K562 (cell line): ENCODE data around the gene CMBL. TPM values are rescaled to one million over a fixed set of nuclear protein-coding genes. Genes with fewer than 3 reads are reported as not detected.

ENCODE experiments used
- ARNT ChIP-seq, 2 experiments: fragments of 450-650 bp; IDR thresholded peaks; 2 replicates each; pipeline ENCODE4 v1.6.1; 2016; ENCODE audit warnings: mild to moderate bottlenecking in 1 of 2
- CHD7 ChIP-seq: fragments of 200-600 bp; sonication (generic); IDR thresholded peaks from one replicate; pipeline ENCODE4 v1.6.1; 2012; ENCODE audit warnings: mild to moderate bottlenecking, low read depth, low read length, inconsistent platforms
- CREB5 ChIP-seq: fragments of 250-450 bp; sonication (Bioruptor Pico); IDR thresholded peaks from 2 replicates; pipeline ENCODE4 v1.5.0; 2020; ENCODE audit warnings: mild to moderate bottlenecking
- ELF4 ChIP-seq: fragments of 450-650 bp; formaldehyde crosslinking; IDR thresholded peaks from 2 replicates; pipeline ENCODE4 v1.4.0; 2022; ENCODE audit warnings: missing genetic modification characterization
- ESRRB ChIP-seq: fragments of 250-450 bp; sonication (Bioruptor Pico); IDR thresholded peaks from 2 replicates; pipeline ENCODE4 v1.5.0; 2020; ENCODE audit warnings: mild to moderate bottlenecking, moderate library complexity, borderline replicate concordance
- HMGN3 ChIP-seq: IDR thresholded peaks from 2 replicates; pipeline ENCODE4 v1.6.1; 2011; ENCODE audit warnings: borderline replicate concordance, low read depth, mild to moderate bottlenecking, mixed read lengths, low read length; ENCODE audit not compliant: insufficient read length; ENCODE audit errors: extremely low read depth
- L3MBTL2 ChIP-seq: fragments of 450-650 bp; IDR thresholded peaks from 2 replicates; pipeline ENCODE4 v1.6.1; 2016; ENCODE audit warnings: mild to moderate bottlenecking, moderate library complexity
- MCM5 ChIP-seq: fragments of 450-650 bp; IDR thresholded peaks from 2 replicates; pipeline ENCODE4 v1.6.1; 2016; ENCODE audit warnings: low read depth
- PTTG1 ChIP-seq: fragments of 450-650 bp; IDR thresholded peaks from 2 replicates; pipeline ENCODE4 v1.6.1; 2016; ENCODE audit warnings: low read depth, mild to moderate bottlenecking, missing genetic modification characterization, missing compliant biosample characterization
- USF1 ChIP-seq: sonication (generic); formaldehyde crosslinking; IDR thresholded peaks from 2 replicates; pipeline ENCODE4 v1.9.0; 2022; ENCODE audit warnings: mild to moderate bottlenecking, missing genetic modification reagents
- polyA plus RNA-seq, 8 experiments: library from polyadenylated mRNA; depleted of rRNA in 4 of 8; stranded (reverse) in 5 of 8; unstranded in 3 of 8; fragments of >200 nt; fragmentation: Nextera tagmentation in 2 of 8; fragmentation: Illumina TruSeq in 1 of 8; extraction: Ambion mirVana in 2 of 8; extraction: Trizol in 1 of 8; gene quantifications; 2 replicates each; pipeline versions ENCODE4 v1.2.1 to v1.2.3, GENCODE V29; 2011 to 2014; ENCODE audit warnings: inconsistent platforms in 1 of 8, missing spikeins in 1 of 8
- total RNA-seq, 7 experiments: library from RNA; depleted of rRNA in 6 of 7; stranded (reverse); fragments of >200 nt in 6 of 7; fragmentation: Illumina TruSeq in 2 of 7; extraction: Trizol in 2 of 7; gene quantifications; 2 replicates each; pipeline versions ENCODE4 v1.2.1 to v1.2.3, GENCODE V29; 2011 to 2021; ENCODE audit warnings: low replicate concordance in 1 of 7
- TF ChIP-seq, protein P1 (sequence below): sonication (generic); formaldehyde crosslinking; IDR thresholded peaks from 2 replicates; pipeline ENCODE4 v1.8.1; 2022; ENCODE audit warnings: missing genetic modification reagents
- TF ChIP-seq, protein P2 (sequence below): fragments of 250-450 bp; sonication (Bioruptor Pico); IDR thresholded peaks from 2 replicates; pipeline ENCODE4 v1.4.0; 2020

Gene CMBL
- total and polyA plus RNA-seq, 9 of the 15 experiments (the other 6 are each of a cell fraction or from before 2014, with no cell fraction given): 22.6 to 192 (median 71.1) TPM

DNA sequence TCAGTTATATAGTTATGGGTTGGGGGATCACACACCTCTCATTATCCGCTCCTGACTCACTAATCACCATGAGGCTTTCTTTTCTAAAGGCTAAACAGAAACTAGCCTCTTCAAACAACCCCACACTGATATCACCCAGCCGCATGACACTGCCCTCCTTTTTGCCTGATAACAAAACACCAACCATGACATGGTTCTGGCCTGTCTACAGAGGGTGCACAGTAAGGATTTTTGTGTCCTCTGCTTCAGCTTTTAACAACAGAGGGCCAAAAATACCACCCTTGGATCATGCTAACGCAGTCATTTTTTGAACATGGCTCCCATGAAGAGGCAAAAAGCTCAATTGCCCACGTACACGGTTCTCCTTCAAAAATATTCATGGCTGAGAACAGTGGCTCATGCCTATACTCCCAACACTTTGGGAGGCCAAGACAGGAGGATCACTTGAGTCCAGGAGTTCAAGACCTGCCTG, 4.0 kb downstream of the CMBL start (continued):
- TF ChIP-seq ELF4 (CRISPR knock-in tag): peak; percentile 88
- TF ChIP-seq, protein P1, sequence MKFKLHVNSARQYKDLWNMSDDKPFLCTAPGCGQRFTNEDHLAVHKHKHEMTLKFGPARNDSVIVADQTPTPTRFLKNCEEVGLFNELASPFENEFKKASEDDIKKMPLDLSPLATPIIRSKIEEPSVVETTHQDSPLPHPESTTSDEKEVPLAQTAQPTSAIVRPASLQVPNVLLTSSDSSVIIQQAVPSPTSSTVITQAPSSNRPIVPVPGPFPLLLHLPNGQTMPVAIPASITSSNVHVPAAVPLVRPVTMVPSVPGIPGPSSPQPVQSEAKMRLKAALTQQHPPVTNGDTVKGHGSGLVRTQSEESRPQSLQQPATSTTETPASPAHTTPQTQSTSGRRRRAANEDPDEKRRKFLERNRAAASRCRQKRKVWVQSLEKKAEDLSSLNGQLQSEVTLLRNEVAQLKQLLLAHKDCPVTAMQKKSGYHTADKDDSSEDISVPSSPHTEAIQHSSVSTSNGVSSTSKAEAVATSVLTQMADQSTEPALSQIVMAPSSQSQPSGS (CRISPR knock-in tag): no peak
- TF ChIP-seq USF1: no peak
- TF ChIP-seq PTTG1 (tag): peak; percentile 76; the same call in 1 of the 2 replicates
- peak; percentile 16; the same call in 1 of the 2 replicates for TF ChIP-seq CREB5
- TF ChIP-seq L3MBTL2: peak; percentile 97
- TF ChIP-seq ESRRB (CRISPR knock-in tag): no peak
- TF ChIP-seq HMGN3: no peak
- TF ChIP-seq CHD7: no peak
- TF ChIP-seq, protein P2, sequence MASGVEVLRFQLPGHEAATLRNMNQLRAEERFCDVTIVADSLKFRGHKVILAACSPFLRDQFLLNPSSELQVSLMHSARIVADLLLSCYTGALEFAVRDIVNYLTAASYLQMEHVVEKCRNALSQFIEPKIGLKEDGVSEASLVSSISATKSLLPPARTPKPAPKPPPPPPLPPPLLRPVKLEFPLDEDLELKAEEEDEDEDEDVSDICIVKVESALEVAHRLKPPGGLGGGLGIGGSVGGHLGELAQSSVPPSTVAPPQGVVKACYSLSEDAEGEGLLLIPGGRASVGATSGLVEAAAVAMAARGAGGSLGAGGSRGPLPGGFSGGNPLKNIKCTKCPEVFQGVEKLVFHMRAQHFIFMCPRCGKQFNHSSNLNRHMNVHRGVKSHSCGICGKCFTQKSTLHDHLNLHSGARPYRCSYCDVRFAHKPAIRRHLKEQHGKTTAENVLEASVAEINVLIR (CRISPR knock-in tag): peak; percentile 75
- no peak for TF ChIP-seq MCM5
- no peak for TF ChIP-seq ARNT (IDR thresholded peaks at IDR 0.05)
